Measurements from ENCODE around the gene COG4.
A peak's percentile ranks its signal among the peaks of the same experiment; 100 is the strongest.
"Not testable (repeated sequence)": the region's sequence is repeated elsewhere in the genome, so short reads cannot be mapped to it uniquely, and the experiment has no call there.

The COG4 gene

DNA sequence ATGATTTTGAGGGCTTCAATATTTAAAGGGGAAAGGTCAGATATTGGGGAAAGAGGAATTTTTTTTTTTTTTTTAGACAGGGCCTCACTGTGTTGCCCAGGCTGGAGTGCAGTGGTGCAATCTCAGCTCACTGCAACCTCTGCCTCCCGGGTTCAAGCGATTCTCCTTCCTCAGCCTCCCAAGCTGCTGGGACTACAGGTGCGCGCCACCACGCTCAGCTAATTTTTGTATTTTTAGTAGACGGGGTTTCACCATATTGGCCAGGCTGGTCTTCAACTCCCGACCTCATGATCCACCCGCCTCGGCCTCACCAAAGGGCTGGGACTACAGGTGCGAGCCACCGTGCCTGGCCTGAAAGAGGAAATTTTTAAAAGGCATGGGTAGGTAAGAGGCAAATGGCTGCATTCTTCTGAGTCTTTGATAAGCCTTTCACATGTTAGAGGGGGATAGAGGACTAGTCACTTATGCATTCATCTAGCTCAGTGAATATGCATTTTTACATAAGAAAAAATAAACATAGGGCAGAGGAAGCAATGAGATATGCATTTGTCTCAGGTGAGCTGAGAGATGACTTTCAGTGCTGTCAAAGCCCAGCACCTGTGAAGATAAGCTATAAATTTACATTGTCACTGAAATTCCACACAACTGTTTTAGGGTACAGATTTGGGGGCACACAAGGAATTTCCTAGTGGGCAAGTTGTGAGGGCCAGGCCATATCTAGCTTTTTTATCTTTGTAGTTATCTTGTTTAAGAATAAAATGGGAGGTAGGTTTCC is 70.0 kb downstream of the COG4 start:
- FAIRE-seq: peak; percentile 20
- DNase-seq (ENCODE audit: insufficient read length, low spot score): no peak
- TF ChIP-seq POLR2A (IDR thresholded peaks at IDR 0.05; ENCODE audit: low read depth, low read length): no peak
- TF ChIP-seq PAX5 (IDR thresholded peaks at IDR 0.05; ENCODE audit: insufficient read depth, low read length, severe bottlenecking): no peak
- no peak for TF ChIP-seq POLR2AphosphoS5 (IDR thresholded peaks at IDR 0.05; ENCODE audit: low read depth, low read length)
- TF ChIP-seq POU2F2 (IDR thresholded peaks at IDR 0.05; ENCODE audit: low read depth, low read length): no peak

DNA sequence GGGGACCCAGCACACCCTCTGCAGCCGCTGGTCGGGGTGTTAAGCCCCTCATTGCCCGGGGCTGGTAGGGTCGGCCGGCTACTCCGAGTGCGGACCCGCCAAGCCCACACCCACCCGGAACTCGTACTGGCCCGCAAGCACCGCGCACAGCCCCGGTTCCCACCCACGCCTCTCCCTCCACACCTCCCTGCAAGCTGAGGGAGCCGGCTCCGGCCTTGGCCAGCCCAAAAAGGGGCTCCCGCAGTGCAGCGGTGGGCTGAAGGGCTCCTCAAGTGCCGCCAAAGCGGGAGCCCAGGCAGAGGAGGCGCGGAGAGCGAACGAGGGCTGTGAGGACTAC is 72.4 kb downstream of the COG4 start:
- not testable (repeated sequence) for FAIRE-seq; DNase-seq (ENCODE audit: insufficient read length, low spot score)

GRCh38 chr16:70450142-70451003 is 73.0 kb downstream of the COG4 start:
- DNase-seq (ENCODE audit: insufficient read length, low spot score); FAIRE-seq: not testable (repeated sequence)

DNA sequence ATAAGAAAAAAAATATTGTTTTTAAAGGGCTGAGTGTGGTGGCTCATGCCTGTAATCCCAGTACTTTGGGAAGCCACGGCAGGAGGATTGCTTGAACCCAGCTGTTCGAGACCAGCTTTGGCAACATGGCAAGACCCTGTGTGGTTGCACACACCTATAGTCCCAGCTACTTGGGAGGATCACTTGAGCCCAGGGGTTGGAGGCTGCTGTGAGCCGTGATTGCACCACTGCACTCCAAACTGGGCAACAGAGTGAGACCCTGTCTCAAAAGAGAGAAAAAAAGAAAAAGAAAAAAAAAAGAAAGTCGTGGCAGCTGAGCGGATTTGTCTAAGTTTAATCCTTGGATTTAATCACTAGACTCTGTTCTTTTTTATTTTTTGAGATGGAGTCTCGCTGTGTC is 75.3 kb downstream of the COG4 start:
- TF ChIP-seq PAX5 (IDR thresholded peaks at IDR 0.05; ENCODE audit: insufficient read depth, low read length, severe bottlenecking): no peak
- no peak for DNase-seq (ENCODE audit: insufficient read length, low spot score)
- FAIRE-seq: no peak

DNA sequence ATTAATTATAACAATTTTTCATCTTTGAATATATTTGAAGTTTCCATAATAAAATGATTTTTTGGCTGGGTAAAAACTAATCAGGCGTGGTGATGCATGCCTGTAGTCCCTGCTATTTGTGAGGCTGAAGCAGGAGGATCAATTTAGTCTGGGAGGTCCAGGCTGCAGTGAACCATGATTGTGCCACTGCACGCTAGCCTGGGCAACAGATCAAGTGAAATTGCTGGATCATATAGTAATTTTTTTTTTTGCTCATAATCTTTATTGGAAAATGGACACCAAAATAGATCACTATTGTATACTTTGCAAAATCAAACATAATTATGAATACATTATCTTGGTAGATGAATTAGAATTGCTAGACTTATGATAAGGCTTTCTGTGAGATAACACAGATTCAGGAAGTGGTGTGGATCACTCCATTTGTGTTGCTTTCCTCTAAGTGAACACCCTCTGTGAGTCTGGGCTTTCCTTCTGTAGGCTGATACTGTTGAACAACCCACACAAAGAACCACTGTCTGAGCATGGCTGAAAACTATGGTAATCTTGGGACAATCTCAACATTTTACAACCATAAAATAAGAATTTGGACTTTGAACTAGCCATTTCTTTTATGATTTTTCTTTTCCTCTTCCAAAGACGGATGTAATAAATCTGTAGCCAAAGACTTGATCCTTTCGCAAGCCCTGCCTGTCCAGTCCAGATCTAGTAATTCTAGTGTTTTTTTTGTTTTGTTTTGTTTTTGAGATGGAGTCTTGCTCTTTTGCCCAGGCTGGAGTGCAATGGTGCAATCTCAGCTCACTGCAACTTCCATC is 78.9 kb downstream of the COG4 start:
- TF ChIP-seq TAF1 (IDR thresholded peaks at IDR 0.05; ENCODE audit: low read depth, low read length) (no peak), SPI1 (IDR thresholded peaks at IDR 0.05; ENCODE audit: low read depth, low read length) (0 out of 2 replicates have a peak, but pooled peaks have one; percentile 13), POLR2A (IDR thresholded peaks at IDR 0.05; ENCODE audit: low read depth, low read length) (no peak), PAX5 (IDR thresholded peaks at IDR 0.05; ENCODE audit: insufficient read depth, low read length, severe bottlenecking) (no peak), POU2F2 (IDR thresholded peaks at IDR 0.05; ENCODE audit: low read depth, low read length) (no peak)
- FAIRE-seq (no peak), DNase-seq (ENCODE audit: insufficient read length, low spot score) (no peak)

DNA sequence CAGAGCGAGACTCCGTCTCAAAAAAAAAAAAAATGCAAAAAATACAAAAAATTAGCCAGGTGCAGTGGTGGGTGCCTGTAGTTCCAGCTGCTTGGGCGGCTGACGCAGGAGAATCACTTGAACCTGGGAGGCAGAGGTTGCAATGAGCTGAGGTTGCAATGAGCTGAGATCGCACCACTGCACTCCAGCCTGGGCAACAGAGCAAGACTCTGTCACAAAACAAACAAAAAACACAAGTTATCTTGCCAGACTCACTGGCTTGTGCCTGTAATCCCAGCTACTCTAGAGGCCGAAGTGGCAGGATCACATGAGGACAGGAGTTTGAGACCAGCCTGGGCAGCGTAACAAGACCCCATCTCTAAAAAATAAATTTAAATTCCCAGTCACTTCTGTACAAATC is 81.0 kb downstream of the COG4 start:
- FAIRE-seq (no peak), DNase-seq (ENCODE audit: insufficient read length, low spot score) (no peak)
- TF ChIP-seq POU2F2 (IDR thresholded peaks at IDR 0.05; ENCODE audit: low read depth, low read length) (no peak), POLR2A (IDR thresholded peaks at IDR 0.05; ENCODE audit: low read depth, low read length) (no peak), SPI1 (IDR thresholded peaks at IDR 0.05; ENCODE audit: low read depth, low read length) (no peak), PAX5 (IDR thresholded peaks at IDR 0.05; ENCODE audit: insufficient read depth, low read length, severe bottlenecking) (no peak), POLR2AphosphoS5 (IDR thresholded peaks at IDR 0.05; ENCODE audit: low read depth, low read length) (no peak), TAF1 (IDR thresholded peaks at IDR 0.05; ENCODE audit: low read depth, low read length) (no peak)

GRCh38 chr16:70441406-70441990 is 81.9 kb downstream of the COG4 start:
- TF ChIP-seq POLR2A (IDR thresholded peaks at IDR 0.05; ENCODE audit: low read depth, low read length): no peak
- TF ChIP-seq POU2F2 (IDR thresholded peaks at IDR 0.05; ENCODE audit: low read depth, low read length): no peak
- no peak for TF ChIP-seq PAX5 (IDR thresholded peaks at IDR 0.05; ENCODE audit: insufficient read depth, low read length, severe bottlenecking)
- no peak for TF ChIP-seq POLR2AphosphoS5 (IDR thresholded peaks at IDR 0.05; ENCODE audit: low read depth, low read length)
- no peak for DNase-seq (ENCODE audit: insufficient read length, low spot score)
- FAIRE-seq: no peak

DNA sequence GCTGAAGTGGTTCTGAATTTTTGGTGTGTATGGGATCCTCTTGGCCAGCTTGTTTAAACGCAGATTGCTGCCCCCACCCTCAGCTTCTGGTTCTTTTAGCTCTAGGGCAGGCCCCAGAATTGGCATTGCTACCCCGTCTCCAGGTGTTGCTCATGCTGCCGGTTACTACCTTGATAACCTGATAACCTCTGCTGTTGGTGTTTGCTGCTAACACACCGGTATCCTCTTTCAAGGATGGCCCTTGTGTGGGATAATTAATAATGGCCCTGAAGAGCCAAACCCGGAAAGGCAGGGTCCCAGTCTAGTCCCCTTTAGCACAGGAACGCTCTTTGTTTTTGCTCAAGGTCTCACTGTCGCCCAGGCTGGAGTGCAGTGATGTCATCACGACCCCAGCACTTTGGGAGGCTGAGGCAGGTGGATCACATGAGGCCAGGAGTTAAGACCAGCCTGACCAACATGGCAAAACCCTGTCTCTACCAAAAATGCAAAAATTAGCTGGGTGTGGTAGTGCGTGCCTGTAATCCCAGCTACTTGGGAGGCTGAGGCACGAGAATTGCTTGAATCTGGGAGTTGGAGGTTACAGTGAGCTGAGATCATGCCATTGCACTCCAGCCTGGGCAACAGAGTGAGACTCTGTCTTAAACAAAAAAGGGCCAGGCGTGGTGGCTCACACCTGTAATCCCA is 83.2 kb downstream of the COG4 start:
- no peak for FAIRE-seq

DNA sequence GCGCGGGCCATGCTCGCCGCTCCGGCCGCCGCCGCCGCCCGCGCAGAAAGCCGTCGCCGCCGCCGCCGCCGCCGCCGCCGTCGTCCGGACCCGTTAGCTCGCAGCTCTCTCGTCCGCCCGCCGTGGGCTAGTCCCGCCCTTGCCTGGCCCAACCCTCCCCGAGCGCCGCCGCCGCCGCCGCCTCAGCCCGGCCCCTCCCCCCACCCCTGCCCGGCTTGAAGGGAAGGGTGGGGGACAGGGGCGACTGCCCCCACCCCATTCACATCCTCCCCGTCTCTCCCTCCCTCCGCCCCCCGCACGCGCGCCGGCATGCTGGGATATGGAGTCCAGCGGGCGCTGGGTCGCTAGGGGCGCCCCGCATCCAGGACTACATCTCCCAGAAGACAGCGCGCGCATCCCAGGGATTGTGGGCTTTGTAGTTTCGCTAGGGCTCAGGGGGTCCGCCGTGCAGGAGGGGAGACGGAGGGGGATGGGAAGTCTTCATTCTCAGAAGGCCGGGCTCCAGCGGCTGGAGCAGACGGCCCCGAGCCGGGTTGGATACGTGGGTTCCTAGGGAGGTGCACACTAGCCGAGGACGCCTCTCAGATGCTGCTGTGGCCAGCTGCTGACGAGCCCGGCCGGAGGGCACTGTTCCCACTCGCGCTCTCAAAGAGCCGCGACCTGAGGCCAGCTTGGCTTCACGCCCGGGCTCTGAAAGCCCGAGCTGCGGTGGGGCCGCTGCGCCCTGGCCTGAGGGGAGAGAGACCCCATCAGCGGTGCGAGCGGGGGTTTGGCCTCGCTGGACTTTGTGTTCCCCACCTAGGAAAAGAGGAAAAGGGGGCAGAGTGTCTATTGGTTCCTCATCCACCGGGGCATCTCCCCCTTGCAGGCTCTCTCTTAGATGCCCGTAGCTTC is 84.1 kb downstream of the COG4 start, which contains the start of gene ST3GAL2:
Gene ST3GAL2, minus strand, starts transcription at position 132 of the 894 bp plus-strand sequence. CDS start 40,570 bp downstream, outside the sequence.
- peak; percentile 92 for DNase-seq (ENCODE audit: insufficient read length, low spot score)
- peak; percentile 85 for FAIRE-seq
- TF ChIP-seq SPI1 (IDR thresholded peaks at IDR 0.05; ENCODE audit: low read depth, low read length): no peak
- TF ChIP-seq PAX5 (IDR thresholded peaks at IDR 0.05; ENCODE audit: insufficient read depth, low read length, severe bottlenecking): peak; percentile 27

More for the DNA sequence above, 83.2 kb downstream of the COG4 start:
- TF ChIP-seq PAX5 (IDR thresholded peaks at IDR 0.05; ENCODE audit: insufficient read depth, low read length, severe bottlenecking): no peak
- no peak for TF ChIP-seq POLR2A (IDR thresholded peaks at IDR 0.05; ENCODE audit: low read depth, low read length)
- no peak for TF ChIP-seq SPI1 (IDR thresholded peaks at IDR 0.05; ENCODE audit: low read depth, low read length)
- no peak for TF ChIP-seq POLR2AphosphoS5 (IDR thresholded peaks at IDR 0.05; ENCODE audit: low read depth, low read length)
- TF ChIP-seq POU2F2 (IDR thresholded peaks at IDR 0.05; ENCODE audit: low read depth, low read length): no peak
- TF ChIP-seq TAF1 (IDR thresholded peaks at IDR 0.05; ENCODE audit: low read depth, low read length): no peak
- DNase-seq (ENCODE audit: insufficient read length, low spot score): no peak
